ENCODE measurements around the gene GDF2.

The GDF2 gene

GRCh38 chr10:47354900-47355299, 32.6 kb downstream of the GDF2 start:
- no peaks in the 10 kb centered on the region for H3K79me2 ChIP-seq (ENCODE audit: insufficient read depth, low read length)
- H3K4me1 ChIP-seq (ENCODE audit: insufficient read depth, low read length, severe bottlenecking), result no peaks in the 10 kb centered on the region
- no peak for TF ChIP-seq CTCF (IDR thresholded peaks at IDR 0.05; ENCODE audit: low read length)
- TF ChIP-seq EZH2 (IDR thresholded peaks at IDR 0.05; ENCODE audit: borderline replicate concordance, low read length), result no peak
- no peak overlapping the region for H3K27ac ChIP-seq (ENCODE audit: low read depth, low read length, poor library complexity, severe bottlenecking)
- no peaks in the 10 kb centered on the region for H4K20me1 ChIP-seq (ENCODE audit: insufficient read depth, low read length)
- H3K9ac ChIP-seq (ENCODE audit: low read length), result no peak overlapping the region
- H3F3A ChIP-seq (ENCODE audit: insufficient read depth, low read length), result no peaks in the 10 kb centered on the region
- H3K36me3 ChIP-seq (ENCODE audit: insufficient read depth, low read length), result no peaks in the 10 kb centered on the region
- no peak overlapping the region for H3K4me3 ChIP-seq (ENCODE audit: low read depth, low read length, poor library complexity, severe bottlenecking)
- no peaks in the 10 kb centered on the region for H3K27me3 ChIP-seq (ENCODE audit: insufficient read depth, low read length)
- no peak overlapping the region for H2AFZ ChIP-seq (ENCODE audit: low read length)
- H3K9me2 ChIP-seq (ENCODE audit: low read depth, low read length), result no peaks in the 10 kb centered on the region
- no peaks in the 10 kb centered on the region for H3K9me3 ChIP-seq (ENCODE audit: low read length)
- H3K4me2 ChIP-seq (ENCODE audit: low read length), result no peak overlapping the region

GRCh38 chr10:47356708-47357107, 34.5 kb downstream of the GDF2 start:
- TF ChIP-seq CTCF (IDR thresholded peaks at IDR 0.05; ENCODE audit: low read length), result no peak
- no peak for TF ChIP-seq EZH2 (IDR thresholded peaks at IDR 0.05; ENCODE audit: borderline replicate concordance, low read length)
- H3K27me3 ChIP-seq (ENCODE audit: insufficient read depth, low read length), result no peaks in the 10 kb centered on the region
- no peaks in the 10 kb centered on the region for H3K36me3 ChIP-seq (ENCODE audit: insufficient read depth, low read length)
- H3K9me2 ChIP-seq (ENCODE audit: low read depth, low read length), result no peaks in the 10 kb centered on the region
- no peaks in the 10 kb centered on the region for H3K9me3 ChIP-seq (ENCODE audit: low read length)
- no peaks in the 10 kb centered on the region for H3F3A ChIP-seq (ENCODE audit: insufficient read depth, low read length)
- H3K4me1 ChIP-seq (ENCODE audit: insufficient read depth, low read length, severe bottlenecking), result no peaks in the 10 kb centered on the region
- H3K27ac ChIP-seq (ENCODE audit: low read depth, low read length, poor library complexity, severe bottlenecking), result no peak overlapping the region
- H3K9ac ChIP-seq (ENCODE audit: low read length), result no peak overlapping the region
- no peaks in the 10 kb centered on the region for H3K79me2 ChIP-seq (ENCODE audit: insufficient read depth, low read length)
- no peak overlapping the region for H3K4me2 ChIP-seq (ENCODE audit: low read length)
- H4K20me1 ChIP-seq (ENCODE audit: insufficient read depth, low read length), result no peaks in the 10 kb centered on the region
- no peak overlapping the region for H2AFZ ChIP-seq (ENCODE audit: low read length)
- H3K4me3 ChIP-seq (ENCODE audit: low read depth, low read length, poor library complexity, severe bottlenecking), result no peak overlapping the region

- no peaks in the 10 kb centered on the region for H3K36me3 ChIP-seq (ENCODE audit: insufficient read depth, low read length)
- H2AFZ ChIP-seq (ENCODE audit: low read length), result no peak overlapping the region
- no peak overlapping the region for H3K4me3 ChIP-seq (ENCODE audit: low read depth, low read length, poor library complexity, severe bottlenecking)
- no peaks in the 10 kb centered on the region for H3K9me2 ChIP-seq (ENCODE audit: low read depth, low read length)
- H4K20me1 ChIP-seq (ENCODE audit: insufficient read depth, low read length), result no peaks in the 10 kb centered on the region
- H3F3A ChIP-seq (ENCODE audit: insufficient read depth, low read length), result no peaks in the 10 kb centered on the region
- no peaks in the 10 kb centered on the region for H3K4me1 ChIP-seq (ENCODE audit: insufficient read depth, low read length, severe bottlenecking)
- H3K79me2 ChIP-seq (ENCODE audit: insufficient read depth, low read length), result no peaks in the 10 kb centered on the region
- H3K9ac ChIP-seq (ENCODE audit: low read length), result no peak overlapping the region
- TF ChIP-seq CTCF (IDR thresholded peaks at IDR 0.05; ENCODE audit: low read length), result no peak
- TF ChIP-seq EZH2 (IDR thresholded peaks at IDR 0.05; ENCODE audit: borderline replicate concordance, low read length), result no peak
- H3K9me3 ChIP-seq (ENCODE audit: low read length), result no peaks in the 10 kb centered on the region
- H3K27ac ChIP-seq (ENCODE audit: low read depth, low read length, poor library complexity, severe bottlenecking), result no peak overlapping the region
- H3K27me3 ChIP-seq (ENCODE audit: insufficient read depth, low read length), result no peaks in the 10 kb centered on the region
- H3K4me2 ChIP-seq (ENCODE audit: low read length), result no peak overlapping the region
Observed at GRCh38 chr10:47357131-47357582, 34.9 kb downstream of the GDF2 start.
